ENCODE results near the gene BTBD3.
A peak's percentile ranks its signal among the peaks of the same experiment; 100 is the strongest.

BTBD3 gene

DNA sequence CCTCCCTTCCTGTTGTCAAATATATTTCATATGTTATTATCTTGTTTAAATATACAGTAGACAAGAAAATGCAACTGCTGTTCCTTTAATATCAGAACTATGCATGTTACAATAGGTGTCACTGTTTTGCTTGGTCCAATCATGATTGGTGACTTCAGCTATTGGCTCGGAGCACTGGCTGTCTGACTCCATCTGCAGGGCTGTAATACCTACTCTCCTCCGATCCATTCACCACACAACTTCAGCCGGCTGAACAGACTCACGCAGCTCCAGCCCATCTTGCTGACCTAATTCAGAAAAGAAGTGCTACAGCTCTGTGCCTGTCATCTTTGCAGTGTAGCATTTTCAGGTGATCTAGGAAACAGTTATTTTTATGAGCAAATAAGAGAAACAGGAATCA, at the start of gene BTBD3:
Gene BTBD3, plus strand, starts transcription at position 231 of the 400 bp plus-strand sequence. CDS start 383 bp downstream, outside the sequence.
- TF ChIP-seq, protein P1, sequence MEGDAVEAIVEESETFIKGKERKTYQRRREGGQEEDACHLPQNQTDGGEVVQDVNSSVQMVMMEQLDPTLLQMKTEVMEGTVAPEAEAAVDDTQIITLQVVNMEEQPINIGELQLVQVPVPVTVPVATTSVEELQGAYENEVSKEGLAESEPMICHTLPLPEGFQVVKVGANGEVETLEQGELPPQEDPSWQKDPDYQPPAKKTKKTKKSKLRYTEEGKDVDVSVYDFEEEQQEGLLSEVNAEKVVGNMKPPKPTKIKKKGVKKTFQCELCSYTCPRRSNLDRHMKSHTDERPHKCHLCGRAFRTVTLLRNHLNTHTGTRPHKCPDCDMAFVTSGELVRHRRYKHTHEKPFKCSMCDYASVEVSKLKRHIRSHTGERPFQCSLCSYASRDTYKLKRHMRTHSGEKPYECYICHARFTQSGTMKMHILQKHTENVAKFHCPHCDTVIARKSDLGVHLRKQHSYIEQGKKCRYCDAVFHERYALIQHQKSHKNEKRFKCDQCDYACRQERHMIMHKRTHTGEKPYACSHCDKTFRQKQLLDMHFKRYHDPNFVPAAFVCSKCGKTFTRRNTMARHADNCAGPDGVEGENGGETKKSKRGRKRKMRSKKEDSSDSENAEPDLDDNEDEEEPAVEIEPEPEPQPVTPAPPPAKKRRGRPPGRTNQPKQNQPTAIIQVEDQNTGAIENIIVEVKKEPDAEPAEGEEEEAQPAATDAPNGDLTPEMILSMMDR (conservative IDR thresholded peaks at IDR 0.05; ENCODE audit: low read length), result peak; percentile 10; the same call in 1 of the 2 replicates
- DNase-seq (ENCODE audit: low read depth), result peak; percentile 63
- peak within 1 kb of the TSS; percentile 20 for H3K4me3 ChIP-seq (ENCODE audit: low read length)

DNA sequence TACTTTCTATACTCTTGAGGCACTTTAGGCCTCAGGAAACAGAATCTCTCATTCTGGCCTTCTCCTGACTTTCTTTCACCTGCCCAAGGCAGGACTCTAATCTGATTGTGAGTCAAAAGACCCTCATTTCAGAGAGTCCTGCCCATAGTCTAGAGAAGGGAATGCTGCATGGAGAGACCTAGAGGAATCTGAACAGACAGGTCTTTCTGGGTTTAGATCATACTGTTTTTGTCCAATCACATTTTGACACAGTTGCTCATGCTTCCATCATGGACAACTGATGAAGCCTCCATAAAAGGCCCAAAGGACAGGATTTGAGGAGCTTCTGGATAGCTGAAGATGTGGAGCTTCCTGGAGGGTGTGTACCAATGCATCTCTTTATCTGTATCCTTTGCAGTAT, 48.1 kb upstream of the BTBD3 start:
- TF ChIP-seq, protein P1 (conservative IDR thresholded peaks at IDR 0.05; ENCODE audit: low read length), result no peak
- no peak for DNase-seq (ENCODE audit: low read depth)
- H3K4me3 ChIP-seq (ENCODE audit: low read length), result no peak overlapping the region

DNA sequence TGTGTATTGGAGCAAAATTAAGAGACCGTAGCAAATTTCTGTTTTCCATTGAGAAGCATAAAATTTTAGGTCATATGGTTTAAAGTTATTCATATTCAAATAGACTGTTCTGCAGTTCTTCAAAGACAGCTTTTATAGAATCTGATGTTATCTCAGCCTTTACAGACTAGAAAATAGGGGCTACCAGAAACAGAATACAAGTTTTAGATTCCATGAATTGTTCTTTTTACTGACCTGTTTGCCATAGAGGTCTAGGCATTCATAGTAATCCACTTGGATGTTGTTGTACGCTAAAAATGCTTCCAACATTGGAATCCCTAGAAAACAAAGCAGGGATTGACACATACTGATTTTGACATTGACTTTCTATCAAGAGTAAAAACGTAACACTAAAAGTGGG, 47.3 kb upstream of the BTBD3 start:
- DNase-seq (ENCODE audit: low read depth), result no peak
- TF ChIP-seq, protein P1 (conservative IDR thresholded peaks at IDR 0.05; ENCODE audit: low read length), result no peak

DNA sequence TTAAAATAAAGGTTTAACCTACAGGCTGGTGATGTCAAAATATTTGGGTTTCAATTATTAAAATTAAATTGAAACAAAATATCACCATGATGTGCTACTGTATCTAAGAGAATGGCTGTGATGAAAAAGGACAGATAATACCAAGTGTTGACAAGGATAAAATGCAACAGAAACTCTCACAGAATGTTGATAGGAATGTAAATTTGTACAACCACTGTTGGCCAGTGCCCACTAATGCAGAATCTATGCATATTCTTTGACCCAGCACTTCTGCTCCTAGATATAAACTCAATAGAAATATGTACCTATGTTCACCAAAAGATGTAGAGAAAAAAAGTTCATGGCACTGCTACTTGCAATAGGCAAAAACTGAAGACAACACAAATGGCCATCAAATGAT, 41.1 kb upstream of the BTBD3 start:
- no peak for DNase-seq (ENCODE audit: low read depth)
- TF ChIP-seq, protein P1 (conservative IDR thresholded peaks at IDR 0.05; ENCODE audit: low read length), result no peak
- no peak overlapping the region for H3K4me3 ChIP-seq (ENCODE audit: low read length)

More for the DNA sequence above, 47.3 kb upstream of the BTBD3 start:
- H3K4me3 ChIP-seq (ENCODE audit: low read length), result no peak overlapping the region

DNA sequence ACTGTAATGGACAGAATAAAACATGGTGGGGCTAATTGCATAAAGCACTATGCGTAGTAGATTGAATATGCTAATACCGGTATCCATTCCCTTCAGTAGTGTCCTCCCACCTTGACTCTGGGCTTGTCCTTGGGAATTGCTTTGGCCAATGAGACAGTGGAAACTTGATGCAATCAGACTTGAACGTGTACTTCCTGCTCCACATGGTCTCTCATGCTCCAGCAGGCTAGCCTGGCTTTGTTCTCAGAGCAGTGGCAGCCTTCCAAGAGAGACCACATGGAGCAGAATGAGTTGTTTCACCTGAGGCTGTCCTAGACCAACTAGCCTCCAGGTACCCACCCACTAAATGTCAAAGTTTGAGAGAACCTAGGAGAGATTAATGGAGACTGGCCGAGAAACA, 37.0 kb upstream of the BTBD3 start:
- H3K4me3 ChIP-seq (ENCODE audit: low read length), result no peak overlapping the region
- TF ChIP-seq, protein P1 (conservative IDR thresholded peaks at IDR 0.05; ENCODE audit: low read length), result no peak
- no peak for DNase-seq (ENCODE audit: low read depth)

DNA sequence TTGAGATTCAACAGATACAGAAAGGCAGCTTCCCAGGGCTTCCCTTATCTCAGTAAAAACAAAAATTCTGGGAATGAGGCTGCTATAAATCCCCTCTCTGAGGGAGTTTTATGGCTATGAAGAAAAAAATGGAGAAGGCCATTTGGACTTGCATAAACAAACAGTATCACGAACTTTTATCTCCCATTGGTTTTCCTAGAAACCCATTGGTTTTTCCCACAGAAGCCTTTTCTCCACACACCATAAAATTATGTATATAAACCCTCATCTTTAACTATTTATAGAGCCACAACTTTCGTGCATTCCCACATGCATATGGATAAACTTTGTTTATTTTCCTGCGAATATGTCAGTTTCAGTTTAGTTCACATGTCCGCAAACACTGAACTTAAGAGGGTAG, 36.2 kb upstream of the BTBD3 start:
- TF ChIP-seq, protein P1 (conservative IDR thresholded peaks at IDR 0.05; ENCODE audit: low read length), result no peak
- DNase-seq (ENCODE audit: low read depth), result no peak

DNA sequence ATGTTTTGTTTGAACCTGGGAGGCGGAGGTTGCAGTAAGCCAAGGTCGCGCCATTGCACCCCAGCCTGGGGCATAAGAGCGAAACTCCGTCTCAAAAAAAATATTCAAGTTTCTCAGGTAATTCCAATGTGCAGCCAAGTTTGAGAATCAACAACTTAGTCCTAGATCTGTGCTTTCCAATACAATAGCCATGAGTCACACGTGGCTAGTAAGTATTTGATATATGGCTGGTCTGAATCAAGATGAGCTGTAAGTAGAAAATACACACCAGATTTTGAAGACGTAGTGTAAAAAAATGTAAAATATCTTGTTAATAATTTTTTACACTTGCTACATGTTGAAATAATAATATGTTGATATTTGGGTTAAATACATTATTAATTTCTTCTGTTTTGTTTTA, 35.0 kb upstream of the BTBD3 start:
- H3K4me3 ChIP-seq (ENCODE audit: low read length), result no peak overlapping the region
- TF ChIP-seq, protein P1 (conservative IDR thresholded peaks at IDR 0.05; ENCODE audit: low read length), result no peak
- DNase-seq (ENCODE audit: low read depth), result no peak

More for the DNA sequence above, 36.2 kb upstream of the BTBD3 start:
- H3K4me3 ChIP-seq (ENCODE audit: low read length), result no peak overlapping the region

All from AG10803 (cell line).